HG03457 (cell line): ENCODE data around the gene FAM174C.
"Not testable (repeated sequence)": the region's sequence is repeated elsewhere in the genome, so short reads cannot be mapped to it uniquely, and the experiment has no call there.

Source experiments
- ATAC-seq: cut with Tn5 transposase; IDR thresholded peaks from one replicate; pipeline ENCODE4 v1.9.1; 2021; ENCODE audit warnings: moderate number of reproducible peaks; ENCODE audit not compliant: unreplicated experiment

Gene FAM174C

DNA sequence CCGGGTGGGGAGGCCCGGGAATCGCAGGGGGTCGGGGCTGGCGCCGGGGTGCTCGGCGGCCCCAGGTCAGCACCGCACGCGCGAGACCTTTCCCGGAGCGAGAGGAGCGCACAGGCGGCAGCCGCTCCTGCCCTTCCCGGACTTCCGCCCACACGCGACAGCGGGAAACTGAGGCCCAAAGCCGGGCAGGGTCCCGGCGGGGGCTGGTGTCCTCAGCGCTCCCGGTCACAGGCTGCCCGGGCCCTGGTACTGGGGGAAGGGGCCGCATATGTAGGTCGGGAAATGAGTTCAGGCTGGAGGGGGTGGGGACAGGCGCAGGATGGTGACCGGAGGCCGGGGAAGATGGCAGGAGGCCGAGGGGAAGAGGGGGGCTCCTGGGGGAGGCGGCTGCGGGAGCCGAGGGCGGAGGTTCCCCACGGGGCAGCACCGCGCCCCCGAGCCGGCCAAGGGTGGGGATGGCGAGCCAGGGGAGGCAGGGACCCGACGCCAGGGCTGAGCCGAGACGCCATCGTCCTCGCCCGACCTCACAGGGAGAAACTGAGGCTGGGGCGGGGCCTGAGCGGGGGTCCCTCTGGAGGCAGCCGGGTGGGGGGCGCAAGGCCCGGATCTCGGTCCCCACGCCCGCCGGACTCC, 38.2 kb upstream of the FAM174C start:
- ATAC-seq = no peak

DNA sequence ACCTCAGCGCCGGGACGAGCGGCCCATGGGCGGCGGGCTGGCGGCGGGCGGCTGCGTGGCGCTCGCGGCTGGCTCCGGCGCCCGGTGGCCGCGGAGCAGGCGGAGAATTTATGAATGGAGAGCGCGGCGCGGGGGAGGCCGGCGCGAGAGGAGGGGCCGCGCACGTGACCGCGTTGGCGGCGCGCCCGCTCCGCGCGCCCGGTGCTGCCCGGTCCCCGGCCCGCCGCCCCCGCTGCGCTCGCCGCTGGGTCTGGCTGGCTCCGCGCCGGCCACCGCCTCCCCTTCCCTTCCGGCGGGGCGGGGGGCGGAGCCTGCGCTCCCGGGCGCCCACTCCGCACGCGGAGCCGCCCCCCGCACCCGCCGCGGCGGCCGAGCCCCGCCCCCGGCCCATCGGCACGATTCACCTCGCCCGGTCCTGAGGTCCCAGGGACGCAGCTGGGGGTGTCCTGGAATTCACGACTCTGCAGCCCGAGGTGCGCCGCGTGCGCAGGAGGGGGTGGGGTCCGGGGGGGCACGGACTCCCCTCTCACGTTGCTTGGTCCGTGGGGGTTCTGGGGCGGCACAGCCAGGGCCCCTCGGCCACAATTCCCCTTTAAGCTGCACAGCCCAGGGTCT, 37.5 kb upstream of the FAM174C start, which contains the start of gene CBARP:
Gene CBARP, minus strand, starts transcription at position 252 of the 615 bp plus-strand sequence. CDS start 1,905 bp downstream, outside the sequence.
- no peak for ATAC-seq

DNA sequence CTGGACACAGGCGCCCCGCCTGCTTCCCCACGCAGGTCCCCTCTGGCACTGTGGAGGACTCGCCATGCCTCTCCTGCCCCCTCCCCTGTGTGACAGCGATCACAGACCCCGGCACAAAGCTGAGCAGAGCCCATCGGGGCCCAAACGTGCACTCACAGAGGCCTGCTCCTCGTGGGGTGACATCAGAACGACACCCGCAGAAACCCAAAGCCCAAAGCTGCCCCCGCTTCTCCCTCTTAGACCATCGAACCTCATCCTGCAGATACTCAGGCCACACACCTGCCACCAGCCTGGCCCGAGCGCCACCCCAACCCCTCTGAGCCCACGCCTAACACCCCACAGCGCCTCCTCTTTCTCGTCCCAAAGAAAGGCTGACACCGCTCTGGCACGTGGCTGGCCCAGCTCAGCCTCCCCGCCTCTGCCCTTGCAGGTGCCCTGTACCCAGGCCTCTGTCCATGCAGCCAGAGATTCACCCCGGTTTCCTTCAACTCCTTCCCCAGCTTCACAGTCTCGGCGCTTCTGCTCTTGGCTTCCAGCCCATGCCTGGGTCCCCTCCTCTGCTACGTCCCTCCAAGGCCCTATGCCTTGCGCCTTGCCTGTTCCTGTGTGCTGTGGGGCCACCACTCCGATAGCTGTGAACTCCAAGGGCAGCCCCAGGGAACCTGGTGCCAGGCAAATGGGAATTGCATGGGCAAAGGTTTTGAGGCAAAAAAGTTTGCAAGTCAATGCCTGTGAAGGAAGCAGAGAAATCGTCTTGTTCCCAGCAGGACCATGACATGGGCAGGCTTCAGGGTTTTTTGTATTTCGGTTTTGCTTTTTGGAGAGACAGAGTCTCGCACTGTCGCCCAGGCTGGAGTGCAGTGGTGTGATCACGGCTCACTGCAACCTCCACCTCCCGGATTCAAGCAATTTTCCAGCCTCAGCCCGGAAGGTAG, 36.7 kb upstream of the FAM174C start:
- no peak for ATAC-seq

DNA sequence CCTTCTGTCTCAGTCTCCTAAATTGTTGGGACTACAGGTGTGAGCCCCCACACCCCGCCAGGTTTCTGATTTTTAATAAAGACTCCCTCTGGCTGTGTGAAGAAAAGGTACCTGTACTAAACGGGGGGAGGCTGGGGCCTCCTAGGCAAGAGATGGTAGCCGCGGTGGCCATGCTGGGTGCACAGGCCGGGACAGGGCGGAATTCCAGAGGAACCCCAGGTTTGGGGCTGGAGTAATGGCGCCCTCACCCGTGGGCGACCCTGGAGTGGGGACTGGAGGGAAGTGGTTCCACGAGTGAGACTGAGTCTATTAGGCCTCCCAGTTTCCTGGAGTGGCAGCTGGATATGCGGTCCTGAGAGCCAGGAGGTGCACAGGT, 35.9 kb upstream of the FAM174C start:
- no peak for ATAC-seq

DNA sequence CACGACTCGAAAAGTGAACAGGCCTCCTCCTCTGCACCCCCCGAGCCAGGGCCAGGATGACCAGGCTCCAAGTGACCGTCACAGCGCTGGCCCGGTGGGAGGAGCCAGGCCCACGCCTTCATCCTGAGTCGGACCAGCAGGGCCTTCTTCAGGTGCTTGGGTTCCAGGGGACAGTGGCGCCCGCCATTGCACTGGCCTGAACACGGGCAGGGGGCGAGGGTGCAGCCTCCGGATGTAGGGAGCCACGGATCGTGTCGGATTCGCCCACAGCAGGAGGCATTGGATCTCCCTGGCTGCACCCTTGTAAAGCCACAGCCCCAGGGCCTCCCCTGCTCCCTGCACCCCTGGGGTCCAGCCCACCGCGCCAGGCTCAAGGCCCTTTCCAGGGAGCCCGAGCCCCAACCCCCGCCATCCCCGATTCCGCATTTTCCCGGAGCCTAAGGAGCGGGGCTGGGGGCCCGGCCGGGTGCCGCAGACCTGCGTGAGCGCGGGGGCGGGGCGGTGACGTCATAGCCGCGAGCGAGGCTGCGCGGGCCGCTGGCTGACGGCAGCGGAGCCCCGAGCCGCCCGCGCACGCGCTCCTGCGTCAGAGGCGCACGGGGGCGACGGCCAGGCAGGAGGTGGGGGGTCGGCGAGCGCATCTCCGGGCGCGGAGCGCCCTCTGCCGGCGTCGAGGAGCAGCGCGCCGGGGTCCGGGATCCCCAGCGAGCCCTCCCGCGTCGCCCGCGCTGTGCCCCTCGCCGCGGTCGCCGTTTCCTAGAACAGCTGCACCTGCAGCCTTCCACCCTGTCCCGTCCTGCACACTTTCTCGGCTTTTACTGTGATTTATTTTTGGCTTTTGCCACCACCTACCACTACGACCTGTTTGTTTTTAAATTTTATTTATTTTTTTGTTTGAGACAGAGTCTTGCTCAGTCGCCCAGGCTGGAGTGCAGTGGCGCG, 35.3 kb upstream of the FAM174C start:
- no peak for ATAC-seq

DNA sequence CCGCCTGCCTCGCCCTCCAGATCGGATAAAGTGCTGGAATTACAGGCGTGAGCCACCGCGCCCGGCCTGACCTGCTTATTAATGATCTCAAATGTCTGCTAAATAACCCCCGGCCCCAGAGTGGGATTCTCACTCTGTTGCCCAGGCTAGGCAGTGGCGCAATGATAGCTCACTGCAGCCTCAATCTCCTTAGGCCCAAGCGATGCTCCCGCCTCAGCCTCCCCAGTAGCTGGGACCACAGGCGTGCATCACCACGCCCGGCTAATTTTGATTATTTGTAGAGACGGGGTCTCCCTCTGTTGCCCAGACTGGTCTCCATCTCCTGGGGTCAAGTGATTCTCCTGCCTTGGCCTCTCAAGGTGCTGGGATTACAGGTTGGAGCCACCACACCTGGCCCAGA, 34.4 kb upstream of the FAM174C start:
- no peak for ATAC-seq

DNA sequence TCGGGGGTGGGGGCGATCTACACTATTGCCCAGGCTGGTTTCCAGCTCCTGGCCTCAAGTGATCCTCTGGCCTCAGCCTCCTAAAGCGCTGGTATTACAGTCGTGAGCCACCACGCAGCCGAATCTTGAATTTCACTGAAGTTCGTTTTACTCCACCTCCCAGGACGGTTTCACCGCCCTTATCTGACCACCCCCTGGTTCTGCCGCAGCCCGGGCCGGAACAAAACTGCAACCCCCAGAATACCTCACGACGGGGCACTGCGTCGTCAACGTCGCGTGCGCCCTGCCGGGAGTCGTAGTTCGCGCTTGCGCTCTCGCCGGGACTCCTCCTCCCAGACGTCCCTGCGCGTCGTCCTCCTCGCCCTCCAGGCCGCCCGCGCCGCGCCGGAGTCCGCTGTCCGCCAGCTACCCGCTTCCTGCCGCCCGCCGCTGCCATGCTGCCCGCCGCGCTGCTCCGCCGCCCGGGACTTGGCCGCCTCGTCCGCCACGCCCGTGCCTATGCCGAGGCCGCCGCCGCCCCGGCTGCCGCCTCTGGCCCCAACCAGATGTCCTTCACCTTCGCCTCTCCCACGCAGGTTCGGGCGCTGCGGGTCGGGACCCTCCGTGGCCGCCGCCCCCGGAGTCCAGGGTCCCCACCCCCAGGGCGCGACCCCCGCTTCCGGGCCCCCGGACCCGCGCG, 33.8 kb upstream of the FAM174C start, which contains the start of gene ATP5F1D:
Gene ATP5F1D, plus strand, starts transcription at position 335 of the 679 bp plus-strand sequence. Its CDS starts 100 bp downstream, at position 435.
- ATAC-seq = peak; percentile 37

DNA sequence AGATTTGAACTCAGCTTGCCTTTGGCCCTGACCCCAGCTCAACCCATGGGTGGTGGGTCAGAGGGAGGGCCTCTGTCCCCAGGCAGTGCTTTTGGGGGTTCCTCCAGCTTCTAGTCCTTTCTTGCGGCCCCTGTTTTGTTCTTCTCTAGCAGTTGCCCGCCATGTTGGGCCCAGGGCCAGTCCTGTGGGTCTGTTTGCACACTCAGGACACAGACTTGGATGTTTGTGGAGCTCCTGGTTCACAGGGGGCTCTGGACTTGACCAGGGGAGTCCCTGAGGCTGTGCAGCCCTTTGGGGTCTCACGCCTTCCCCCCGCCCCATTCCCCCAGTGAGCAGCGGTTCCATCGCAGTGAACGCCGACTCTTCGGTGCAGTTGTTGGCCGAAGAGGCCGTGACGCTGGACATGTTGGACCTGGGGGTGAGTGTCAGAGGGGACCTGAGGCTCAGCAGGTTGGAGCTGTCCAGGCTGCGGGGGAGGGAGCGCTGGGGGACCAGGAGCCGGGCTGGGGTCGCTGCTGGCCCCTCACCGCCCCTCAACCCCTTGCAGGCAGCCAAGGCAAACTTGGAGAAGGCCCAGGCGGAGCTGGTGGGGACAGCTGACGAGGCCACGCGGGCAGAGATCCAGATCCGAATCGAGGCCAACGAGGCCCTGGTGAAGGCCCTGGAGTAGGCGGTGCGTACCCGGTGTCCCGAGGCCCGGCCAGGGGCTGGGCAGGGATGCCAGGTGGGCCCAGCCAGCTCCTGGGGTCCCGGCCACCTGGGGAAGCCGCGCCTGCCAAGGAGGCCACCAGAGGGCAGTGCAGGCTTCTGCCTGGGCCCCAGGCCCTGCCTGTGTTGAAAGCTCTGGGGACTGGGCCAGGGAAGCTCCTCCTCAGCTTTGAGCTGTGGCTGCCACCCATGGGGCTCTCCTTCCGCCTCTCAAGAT, 31.3 kb upstream of the FAM174C start:
- no peak for ATAC-seq

DNA sequence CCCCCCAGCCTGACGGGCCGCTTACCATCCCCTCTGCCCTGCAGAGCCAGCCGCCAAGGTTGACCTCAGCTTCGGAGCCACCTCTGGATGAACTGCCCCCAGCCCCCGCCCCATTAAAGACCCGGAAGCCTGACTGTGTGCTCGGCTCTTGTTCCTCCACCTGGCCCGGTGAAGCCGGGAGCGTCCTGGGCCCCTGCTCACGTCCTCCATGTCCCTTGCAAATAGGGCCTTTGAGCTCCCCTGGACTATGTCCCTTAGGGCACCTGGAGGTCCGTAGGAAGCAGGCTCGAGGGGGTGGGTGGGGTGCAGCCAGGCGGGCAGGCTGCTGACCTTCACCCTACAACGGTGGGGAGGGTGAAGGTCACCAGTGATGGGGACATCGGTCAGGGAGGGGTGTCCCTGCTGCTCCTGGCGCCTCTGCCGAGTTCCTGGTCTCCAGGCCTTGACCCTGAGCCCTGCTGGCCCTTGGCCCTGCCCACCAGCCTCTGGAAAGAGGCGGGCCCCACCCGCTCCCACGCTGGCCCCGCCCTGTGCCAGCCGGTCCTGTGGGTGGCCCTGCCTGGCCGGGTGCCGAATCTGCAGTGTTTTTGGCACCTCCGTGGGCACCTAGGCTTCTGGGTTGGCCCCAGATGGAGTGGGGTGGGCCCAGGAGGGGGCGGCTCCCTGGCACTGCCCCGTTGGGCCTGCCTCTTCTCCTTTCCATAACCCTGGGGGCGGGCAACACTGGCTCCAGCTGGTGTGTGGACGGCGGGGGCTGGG, 30.5 kb upstream of the FAM174C start:
- no peak for ATAC-seq

DNA sequence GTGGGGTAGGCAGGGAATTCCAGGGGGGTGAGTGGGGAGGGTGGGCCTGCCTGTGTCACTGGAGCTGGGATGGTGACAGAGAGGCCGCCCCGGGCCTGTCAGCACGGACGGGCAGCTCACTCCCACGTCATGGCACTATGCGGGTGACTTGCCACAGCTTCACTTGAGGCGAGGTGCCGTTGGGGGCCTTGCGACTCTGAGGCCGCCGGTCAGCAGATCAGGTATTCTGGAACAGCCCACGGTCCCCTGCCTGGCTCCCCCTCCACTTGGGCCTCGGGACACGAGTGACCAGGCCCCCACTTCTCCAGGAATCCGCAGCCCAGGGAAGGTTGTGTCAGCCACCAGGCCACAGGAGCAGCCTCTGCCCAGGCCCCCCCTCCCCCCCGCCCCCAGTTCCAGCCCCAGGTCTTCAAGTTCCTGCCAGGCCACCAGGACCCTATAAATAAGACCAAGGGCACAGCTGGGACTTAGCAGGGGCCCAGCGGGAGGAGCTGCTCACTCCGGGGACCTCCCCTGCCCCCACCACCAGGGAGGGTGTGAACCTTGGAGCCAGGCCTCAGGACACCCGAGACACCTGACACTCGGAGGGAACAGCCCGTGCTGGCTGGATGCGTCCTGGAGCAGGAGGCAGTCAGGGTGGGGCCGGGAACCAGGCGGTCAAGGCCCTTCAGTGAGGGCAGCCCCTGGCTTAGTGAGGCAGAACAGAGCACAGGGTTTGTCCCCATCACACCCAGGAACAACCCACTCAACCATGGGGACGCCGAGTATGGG, 29.7 kb upstream of the FAM174C start:
- no peak for ATAC-seq

DNA sequence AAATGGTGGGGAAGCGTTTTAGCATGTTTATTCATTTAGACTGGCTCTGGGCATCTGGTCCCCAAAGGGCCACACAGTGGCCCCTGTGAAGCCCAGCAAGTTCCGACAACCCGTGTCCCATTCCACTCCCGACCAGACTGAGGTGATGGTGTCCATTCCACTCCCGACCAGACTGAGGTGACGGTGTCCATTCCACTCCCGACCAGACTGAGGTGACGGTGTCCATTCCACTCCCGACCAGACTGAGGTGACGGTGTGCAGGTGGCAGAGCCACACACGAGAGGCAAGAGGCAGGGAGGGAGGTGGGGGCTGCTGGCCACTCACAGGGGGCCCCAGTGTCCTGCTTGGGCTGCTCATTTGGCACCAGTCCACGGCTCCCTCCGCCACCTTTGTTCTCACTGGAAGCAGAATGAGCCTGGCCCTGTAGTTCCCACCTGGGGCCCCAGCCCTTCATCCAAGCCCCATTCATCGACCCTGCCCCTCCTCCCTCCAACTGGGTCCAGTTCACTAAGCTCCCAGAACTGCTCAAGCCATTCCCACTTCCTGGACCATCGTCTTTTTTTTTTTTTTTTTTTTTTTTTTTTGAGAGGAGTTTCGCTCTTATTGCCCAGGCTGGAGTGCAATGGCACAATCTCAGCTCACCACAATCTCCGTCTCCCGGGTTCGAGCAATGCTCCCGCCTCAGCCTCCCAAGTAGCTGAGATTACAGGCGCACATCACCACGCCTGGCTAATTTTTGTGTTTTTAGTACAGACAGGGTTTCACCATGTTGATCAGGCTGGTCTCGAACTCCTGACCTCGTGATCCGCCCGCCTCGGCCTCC, 28.9 kb upstream of the FAM174C start:
- not testable (repeated sequence) for ATAC-seq

DNA sequence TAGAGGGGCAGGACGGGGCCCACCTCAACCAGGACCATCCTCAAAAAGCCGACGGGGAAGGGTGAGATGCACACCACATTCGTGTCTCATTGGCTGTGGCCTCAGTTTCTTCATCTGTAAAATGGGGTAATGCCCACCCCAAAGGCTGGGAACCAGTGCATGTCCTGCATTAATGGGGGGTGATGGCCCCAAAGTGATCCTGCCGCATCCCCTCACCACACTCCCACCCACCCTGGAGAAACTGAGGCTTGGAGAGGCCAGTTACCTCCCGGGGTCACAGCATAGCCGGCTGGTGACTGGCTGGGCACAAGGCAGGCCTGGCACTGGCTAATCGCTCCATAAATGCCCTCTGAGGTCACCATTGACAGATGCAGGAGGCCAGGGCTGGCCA, 27.6 kb upstream of the FAM174C start:
- ATAC-seq = no peak

DNA sequence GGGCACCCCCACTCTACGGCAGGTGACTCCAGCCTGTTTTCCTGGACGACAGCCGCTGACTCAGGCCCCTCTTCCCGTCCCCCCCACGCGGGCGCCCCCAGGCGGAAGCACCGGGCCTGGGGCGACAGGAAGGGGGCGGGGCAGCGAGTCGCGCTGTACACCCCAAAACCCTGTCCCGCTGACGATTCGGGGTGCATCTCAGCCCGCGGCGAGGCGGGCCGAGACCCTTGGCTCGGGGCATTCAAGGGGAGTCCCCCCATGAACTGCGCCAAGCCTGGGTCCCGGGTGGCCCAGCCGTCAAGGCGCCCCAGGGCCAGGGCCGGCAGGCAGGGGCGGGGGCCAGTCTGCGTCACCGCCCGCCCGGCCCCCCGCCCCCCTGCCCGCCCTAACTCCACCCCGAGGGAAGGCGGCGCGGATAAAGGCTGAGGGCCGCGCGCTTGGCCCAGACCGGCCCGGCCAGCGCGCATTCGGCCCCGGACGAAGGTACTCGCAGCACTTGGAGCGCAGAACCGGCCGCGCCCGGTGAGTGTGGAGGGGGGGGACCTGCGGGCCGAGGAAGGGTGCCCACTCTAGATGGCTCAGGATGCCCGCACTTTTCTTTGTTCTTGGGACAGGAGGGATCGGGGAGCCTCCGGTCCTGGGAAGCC, 27.1 kb upstream of the FAM174C start, which contains the start of gene MIDN:
Gene MIDN, plus strand, starts transcription at position 445 of the 647 bp plus-strand sequence. CDS start 1,714 bp downstream, outside the sequence.
- peak; percentile 10 for ATAC-seq

DNA sequence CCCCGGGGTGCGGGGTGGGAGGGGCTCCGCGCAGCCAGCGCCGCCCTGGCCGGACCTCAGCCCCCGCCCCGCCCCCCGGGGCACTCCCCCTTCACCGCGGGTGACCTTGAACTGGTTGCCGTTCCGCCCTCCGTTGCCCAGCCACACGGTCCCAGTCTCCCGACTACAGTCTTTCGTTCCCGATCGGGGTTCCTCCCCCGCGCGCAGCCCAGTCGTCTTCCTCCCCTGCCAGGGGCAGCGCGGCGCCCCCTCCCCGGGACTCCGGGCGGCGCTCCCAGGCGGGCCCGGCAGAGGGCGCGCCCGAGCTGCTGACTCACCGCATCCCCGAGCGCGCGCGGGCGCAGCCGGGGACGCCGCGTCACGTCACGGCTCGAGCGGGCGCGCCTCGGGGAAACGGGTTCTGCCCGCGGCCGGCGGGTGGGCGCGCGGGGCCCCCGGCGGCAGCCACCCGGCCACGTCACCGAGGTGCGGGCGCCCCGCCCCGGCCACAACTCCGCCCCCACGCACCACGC, 26.5 kb upstream of the FAM174C start:
- ATAC-seq = peak; percentile 16

DNA sequence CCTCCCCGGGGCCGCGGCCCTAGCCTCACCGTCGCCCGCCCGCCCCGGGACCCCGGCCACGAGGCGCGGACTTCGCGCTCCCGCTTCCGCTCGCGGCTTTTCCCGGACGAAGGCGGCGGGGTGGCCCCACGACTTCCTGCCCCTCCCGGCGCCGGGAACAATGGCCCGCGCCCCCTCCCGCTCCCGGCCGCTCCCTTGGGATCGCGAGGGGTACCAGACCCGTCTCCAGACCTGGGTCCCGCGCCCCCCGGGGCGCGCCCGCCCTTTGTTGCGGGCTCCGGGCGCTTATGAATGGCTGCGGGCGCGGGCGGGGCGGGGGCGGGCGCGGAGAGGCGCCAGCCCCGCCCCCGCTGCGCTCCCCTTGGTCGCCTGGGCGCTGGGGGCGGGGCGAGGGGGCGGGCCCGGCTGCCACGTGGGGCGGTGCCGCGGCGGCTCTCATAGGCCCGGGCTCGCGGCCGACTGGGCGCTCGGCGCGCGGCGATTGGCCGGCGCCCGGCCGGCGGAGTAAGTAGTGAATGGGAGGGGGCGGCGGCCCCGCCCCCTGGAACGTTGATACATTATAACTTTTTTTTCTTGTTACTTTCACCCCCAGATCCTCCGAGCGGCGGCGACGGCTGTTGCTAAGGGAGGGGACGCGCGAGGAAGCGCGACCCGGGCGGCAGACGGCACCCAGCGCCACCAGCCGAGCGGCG, 25.9 kb upstream of the FAM174C start:
- ATAC-seq = peak; percentile 26
